GM04504 (cell line): ENCODE results near the gene CFAP97D1.
"Not testable (repeated sequence)": the region's sequence is repeated elsewhere in the genome, so short reads cannot be mapped to it uniquely, and the experiment has no call there.

Experiments used
- DNase-seq: peaks from one replicate; pipeline ENCODE4 v3.0.0-alpha.2; 2012; ENCODE audit warnings: low read depth

CFAP97D1 gene

DNA sequence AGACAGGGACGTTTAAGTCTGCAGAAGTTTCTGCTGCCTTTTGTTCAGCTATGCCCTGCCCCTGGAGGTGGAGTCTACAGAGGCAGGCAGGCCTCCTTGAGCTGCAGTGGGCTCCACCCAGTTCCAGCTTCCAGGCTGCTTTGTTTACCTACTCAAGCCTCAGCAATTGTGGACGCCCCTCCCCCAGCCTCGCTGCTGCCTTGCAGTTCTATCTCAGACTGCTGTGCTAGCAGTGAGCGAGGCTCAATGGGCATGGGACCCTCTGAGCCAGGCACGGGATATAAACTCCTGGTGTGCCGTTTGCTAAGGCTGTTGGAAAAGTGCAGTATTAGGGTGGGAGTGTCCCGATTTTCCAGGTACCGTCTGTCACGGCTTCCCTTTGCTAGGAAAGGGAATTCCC is 17.8 kb downstream of the CFAP97D1 start:
- DNase-seq, result not testable (repeated sequence)

DNA sequence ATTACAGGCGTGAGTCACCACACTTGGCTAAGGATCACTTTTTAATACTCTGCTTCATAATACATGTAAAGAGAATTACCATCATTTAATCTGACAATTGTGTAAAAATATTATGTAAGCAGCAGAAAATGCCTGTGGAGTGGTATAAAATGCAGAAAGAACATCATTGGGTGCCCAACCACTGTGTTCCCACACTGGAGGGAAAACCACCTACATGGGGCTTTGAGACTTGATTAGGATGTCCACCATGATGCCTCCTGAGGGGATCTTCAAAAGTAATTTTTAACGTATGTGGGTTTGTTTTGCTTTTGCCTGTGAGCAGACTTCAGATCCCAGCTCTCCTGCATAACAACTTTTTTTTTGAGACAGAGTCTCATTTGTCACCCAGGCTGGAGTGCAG is 18.8 kb downstream of the CFAP97D1 start:
- DNase-seq, result no peak

- DNase-seq, result no peak
These were observed 20.5 kb downstream of the CFAP97D1 start for GRCh38 chr17:43800736-43801135.

DNA sequence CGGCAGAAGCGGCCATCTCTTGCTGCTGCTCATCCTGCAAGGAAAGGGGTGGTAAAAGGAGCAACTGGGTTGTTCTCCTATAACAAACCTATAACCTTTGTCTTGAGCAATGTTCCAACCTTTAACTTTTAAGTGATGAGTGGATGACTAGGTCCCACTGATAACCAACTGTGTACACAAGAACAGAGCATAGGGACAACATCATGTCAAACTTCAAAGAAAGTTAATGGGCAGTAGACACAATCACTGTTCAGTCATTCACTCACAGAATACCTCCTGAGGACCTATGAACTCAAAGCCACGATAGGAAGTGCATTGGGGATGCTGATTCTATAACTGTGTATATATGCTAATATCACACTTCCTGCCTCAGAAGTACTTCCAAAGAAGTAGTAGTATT is 21.6 kb downstream of the CFAP97D1 start:
- no peak for DNase-seq

GRCh38 chr17:43803758-43804157 is 23.5 kb downstream of the CFAP97D1 start:
- no peak for DNase-seq

DNA sequence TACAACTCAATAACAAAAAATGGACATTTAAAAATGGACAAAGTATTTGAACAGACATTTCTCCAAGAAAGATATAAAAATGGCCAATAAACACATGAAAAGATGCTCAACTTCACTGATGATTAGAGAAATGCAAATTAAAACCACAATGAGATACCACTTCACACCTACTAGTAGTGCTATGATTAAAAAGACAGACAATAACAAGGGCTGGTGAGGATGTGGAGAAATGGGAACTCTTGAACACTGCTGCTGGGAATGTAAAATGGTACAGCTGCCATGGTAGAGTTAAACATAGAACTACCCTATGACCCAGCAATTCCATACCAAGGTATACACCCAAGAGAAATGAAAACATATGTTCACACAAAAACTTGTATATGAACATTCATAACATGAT is 24.9 kb downstream of the CFAP97D1 start:
- DNase-seq, result no peak

DNA sequence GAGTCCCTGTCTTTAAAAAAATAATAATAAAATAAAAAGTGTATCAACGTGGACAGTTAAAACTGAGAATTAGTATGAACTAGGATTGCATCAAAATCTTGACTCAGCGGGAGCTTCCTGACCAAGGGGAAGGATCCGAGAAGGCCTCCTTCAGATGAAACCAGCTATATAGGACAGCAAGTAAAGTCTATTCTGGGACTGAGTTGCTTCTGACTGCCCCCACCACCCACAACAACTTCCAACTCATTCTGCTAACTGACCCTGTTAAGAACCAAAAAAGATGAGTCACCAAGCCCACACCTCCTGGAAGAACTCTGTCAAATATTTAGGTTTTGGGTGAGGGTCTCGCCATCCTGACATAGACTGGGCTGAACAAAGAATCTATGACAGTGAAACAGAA is 27.8 kb downstream of the CFAP97D1 start:
- DNase-seq, result no peak

DNA sequence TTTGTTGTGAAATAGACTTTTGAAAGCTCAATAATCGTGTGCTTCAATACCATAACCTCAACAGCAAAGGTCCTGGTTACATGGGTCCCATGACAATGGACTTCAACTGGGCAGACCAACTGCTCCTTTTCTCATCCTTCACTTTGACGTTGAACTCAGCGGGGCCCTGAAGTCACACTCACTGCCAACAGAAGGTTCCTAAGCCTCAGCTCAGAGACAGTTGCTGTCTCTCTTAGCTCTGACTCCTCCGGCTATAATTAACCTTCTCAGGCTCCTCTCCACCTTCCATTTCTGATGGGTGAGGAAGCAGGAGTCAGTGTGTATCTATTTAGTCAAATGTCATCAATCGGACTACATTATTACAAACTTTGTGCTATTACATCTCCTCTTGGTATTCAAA is 28.9 kb downstream of the CFAP97D1 start:
- no peak for DNase-seq

DNA sequence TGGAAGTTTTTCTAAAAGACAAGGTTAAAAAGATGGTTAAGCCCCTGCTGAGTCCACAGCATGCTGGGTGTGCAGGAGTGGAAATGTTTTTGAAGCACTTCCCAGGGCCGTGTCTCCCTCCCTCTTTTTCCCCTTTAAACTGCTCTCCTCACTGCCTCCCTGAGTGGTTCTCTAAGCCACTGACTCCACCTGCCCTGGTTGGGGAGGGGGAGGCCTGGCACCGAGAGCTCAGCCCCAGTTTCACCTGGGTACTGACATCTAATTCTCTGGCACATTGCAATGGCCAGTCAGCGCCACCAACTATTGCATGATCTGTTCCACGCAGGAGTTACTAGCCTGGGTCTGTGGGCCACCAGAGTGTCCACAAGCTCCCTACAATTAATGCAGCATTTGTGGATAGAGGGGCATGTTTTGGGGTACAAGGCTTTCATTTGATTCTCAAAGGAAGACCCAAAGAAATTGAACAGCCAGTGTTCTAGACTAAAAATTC is 30.0 kb downstream of the CFAP97D1 start:
- no peak for DNase-seq

- no peak for DNase-seq
These were observed 30.6 kb downstream of the CFAP97D1 start for GRCh38 chr17:43810823-43811222.

DNA sequence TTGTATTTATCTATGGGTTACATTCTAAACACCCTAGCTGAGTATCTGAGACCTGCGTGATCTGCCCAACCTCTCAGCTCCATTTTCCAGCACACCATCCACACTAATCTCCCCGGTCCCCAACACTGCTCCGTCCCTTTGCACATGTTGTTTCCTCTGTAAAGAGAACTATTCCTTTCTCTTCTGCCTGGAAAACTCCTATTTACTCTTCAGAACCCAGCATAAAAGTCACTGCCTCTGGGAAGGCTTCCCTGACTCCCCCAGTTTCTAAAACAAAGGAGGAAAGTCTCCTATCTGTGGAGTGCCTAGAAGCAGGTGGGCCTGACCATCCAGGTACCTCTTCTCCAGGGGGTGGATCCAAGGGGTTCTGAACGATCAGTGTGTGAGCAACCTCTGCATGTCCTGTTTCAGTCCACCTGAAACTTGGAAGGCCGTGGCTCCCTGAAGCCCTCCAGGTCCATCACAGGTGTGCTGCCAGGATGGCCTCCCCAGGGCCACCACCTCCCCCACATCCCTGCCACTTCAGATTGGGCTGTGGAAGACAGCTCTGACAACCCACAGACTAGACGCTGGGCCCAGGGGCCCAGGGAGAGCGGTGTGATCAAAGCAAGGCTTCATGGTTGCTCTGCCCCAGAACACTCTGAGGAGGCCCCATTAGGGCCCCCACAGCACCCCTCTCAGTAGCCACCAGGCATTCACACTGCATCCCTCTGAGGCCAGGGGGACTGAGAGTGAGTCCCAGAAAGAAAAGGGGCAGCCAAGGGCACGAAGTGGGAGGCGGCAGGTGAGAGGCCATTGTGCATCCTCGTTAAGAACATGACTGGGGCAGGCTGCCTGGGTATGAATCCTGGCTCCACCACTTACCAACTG is 32.4 kb downstream of the CFAP97D1 start:
- DNase-seq, result no peak

DNA sequence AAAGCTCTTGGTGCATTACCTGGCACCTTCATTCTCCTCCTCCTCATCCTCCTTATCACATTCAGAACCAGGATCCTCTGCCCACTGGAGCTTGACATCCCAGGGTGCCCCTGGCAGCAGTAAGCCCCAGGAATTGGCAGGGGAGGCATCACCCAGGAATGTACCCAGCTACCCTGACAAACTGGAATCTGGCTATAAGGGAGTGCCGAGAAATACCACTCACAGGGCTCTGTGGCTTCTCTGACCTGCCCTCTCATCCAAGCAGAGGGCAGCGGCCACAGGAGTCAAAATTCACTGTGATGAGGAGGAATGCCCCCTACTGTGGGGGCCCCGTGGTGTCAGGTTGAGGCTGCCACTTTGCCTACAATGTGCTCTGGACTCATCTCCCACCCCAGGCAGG is 33.2 kb downstream of the CFAP97D1 start:
- no peak for DNase-seq

GRCh38 chr17:43814026-43814425 is 33.8 kb downstream of the CFAP97D1 start:
- DNase-seq, result no peak

GRCh38 chr17:43814714-43815113 is 34.5 kb downstream of the CFAP97D1 start:
- DNase-seq, result peak; percentile 65

DNA sequence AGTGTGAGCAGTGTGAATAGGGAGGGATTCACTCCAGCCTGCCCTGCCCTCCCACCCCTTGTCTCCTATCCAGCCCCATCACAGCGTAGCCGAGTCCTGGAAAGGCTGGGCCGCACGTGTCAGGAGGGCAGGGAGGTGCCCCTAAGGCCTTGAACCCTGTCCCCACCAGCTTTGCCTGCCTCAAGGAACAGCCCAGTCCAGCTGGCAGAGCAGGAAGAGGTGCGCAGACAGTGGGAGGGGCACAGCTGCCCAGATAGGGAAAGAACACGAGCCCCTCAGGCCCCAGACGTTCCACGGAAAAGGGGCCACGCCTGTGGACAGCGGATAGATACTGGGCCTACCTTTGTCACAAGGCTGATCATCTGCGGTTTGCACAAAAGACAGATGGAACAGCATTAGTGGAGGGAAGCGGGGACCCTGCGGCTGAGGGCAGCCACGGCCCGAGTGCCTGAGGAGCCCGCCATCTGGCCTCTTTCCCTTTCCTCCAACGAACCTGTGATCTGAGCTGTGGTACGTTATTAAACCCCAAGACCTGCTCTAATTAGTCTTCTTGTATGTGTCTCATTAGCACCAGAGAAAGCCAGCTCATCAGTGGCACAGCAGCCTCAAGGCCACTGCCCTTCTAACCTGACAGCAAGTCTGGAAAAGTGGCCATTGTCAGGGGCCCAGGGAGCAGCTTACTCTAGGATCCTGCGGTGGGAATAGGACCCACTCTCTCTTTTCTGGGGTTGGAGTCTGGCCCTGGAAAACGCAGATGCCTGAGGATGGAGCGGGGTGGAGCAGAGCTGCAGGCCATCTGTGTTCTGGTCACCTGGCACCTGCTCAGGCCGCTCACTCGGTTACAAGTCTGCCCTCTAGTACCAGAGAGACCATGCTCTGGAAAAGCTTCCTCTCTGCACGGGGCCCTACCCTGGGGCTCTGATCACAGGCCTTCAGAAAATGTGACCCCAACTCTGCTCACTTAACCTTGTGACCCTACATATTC is 36.4 kb downstream of the CFAP97D1 start:
- DNase-seq, result no peak

DNA sequence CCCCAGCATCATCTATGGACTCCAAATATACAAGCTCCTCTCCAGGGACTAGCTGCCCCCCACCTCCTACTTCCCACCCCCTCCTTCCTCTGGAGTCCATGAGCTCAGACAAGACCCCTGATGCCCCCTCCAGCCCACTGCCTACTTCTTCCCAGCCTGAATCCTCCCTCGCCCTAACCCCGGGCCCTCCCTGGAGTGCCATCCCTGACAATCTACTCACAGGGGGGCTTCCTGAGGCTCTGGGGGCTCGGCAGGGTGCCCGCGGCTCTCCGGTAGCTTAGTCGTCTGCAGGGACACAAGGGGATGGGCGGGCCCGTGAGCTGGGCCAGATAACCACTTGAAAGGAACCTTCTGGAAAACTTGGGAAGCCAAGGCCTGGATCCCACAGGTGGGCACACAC is 37.6 kb downstream of the CFAP97D1 start:
- no peak for DNase-seq

DNA sequence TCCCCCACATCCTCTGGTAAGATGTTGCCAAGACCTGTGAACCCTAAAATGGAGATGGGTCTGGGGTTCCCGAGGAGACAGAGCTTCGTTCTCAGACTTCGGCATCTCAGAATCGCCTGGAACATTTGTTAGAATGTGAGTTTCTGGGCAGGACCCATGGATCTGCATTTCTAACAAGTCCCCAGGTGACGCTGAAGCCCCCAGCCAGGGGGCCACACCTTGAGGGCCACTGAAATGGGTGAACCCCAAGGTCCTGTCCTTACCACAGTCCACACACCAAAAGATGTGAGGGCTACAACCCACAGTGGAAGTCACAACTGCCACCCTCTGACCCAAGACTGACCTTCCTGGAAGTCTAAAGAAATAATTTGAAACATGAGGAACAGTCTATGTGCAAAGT is 38.7 kb downstream of the CFAP97D1 start:
- no peak for DNase-seq

GRCh38 chr17:43820759-43821158 is 40.5 kb downstream of the CFAP97D1 start:
- no peak for DNase-seq

- DNase-seq, result no peak
These were observed 42.4 kb downstream of the CFAP97D1 start for GRCh38 chr17:43822570-43823190.

DNA sequence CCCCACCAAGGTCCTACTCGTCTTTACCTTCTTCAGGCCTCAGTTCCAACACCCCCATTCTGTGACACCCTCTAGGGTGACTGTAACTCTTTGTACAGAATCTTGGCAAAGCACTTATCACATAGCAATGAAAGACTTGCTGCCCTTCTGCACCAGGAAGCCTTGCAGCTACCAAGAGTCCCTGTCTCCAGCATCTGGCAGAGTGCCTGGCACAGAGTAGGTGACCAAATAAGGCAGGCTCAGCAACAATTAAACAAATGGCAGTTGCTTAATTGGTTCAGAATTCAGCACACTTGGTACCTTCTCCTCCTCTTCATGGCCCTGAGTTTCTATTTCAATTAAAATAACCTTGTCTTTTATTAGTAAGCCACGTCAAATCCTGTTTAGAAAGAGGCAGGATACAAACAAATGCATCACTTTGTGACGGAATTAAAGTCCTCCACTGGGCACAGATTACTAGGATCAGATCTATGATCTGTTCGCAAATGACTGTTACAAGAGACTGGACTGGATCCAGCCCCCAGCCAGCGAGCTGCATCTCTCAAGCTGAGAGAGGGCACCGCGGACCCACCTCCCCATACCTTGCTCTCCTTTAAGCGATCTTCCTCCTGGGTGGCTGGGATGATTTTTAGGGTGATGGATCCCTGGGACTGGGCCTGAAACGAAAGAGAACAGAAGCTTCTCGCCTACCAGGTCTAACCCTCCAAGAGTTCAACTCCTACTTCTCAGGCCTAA is 43.3 kb downstream of the CFAP97D1 start:
- DNase-seq, result no peak

DNA sequence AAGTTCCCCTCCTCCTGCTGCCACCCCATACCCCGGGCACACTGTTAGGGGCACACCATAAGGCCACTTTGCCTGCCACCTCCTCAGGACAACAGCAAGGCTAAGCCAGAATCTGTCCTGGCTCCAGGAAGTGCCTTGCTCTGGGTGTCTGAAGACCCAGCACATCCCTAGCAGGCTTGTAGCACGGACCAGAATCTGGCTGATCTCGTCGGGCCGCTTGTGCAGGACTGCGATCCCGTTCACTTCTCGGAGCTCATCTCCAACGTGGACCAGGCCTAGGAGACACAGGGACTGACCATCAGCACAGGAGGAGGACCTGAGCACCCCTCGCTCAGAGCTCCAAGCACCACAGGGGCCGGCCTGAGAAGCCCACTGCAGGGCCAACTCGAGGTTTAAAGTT is 45.3 kb downstream of the CFAP97D1 start:
- DNase-seq, result no peak

GRCh38 chr17:43826206-43826605 is 46.0 kb downstream of the CFAP97D1 start:
- DNase-seq, result no peak
